IMR-90 (cell line): ENCODE data around the gene GNAZ. TPM values are rescaled to one million over a fixed set of nuclear protein-coding genes. Genes with fewer than 3 reads are reported as not detected.
A peak's percentile ranks its signal among the peaks of the same experiment; 100 is the strongest.

Experiments used
- ATAC-seq: fragments of 200-7000 bp; cut with Tn5 transposase; 2 replicates; pipeline ENCODE4 v1.9.1; 2020; ENCODE audit warnings: low read depth, mild to moderate bottlenecking, moderate library complexity
- BruUV-seq: library from RNA; stranded (reverse); fragments of 400-500 nt; replicated peaks from 2 replicates; lab custom pipeline; 2021; lab: Mats Ljungman, UMichigan
- CTCF ChIA-PET: fragments of 300-600 bp; formaldehyde crosslinking; extraction: SDS; loops from one replicate; lab custom pipeline; 2021; ENCODE audit warnings: antibody characterized with exemption; lab: Yijun Ruan, JAX
- POLR2A ChIA-PET: fragments of 300-600 bp; sonication (Branson Sonifier 250); formaldehyde crosslinking; loops from one replicate; lab custom pipeline; 2022; ENCODE audit warnings: antibody characterized with exemption; ENCODE audit not compliant: unreplicated experiment; lab: Charles Lee
- DNase-seq: peaks from one replicate; pipeline ENCODE4 v3.0.0; 2013
- H2AFZ ChIP-seq: replicated peaks from 2 replicates; pipeline ENCODE3; 2013; ENCODE audit warnings: low read length, mild to moderate bottlenecking; ENCODE audit not compliant: poor library complexity
- H2AK5ac ChIP-seq: 2 replicates; pipeline ENCODE4 v1.6.1; 2013; ENCODE audit warnings: low read depth, low read length, inconsistent platforms
- H2AK9ac ChIP-seq: replicated peaks from 2 replicates; pipeline ENCODE3; 2013; ENCODE audit warnings: mild to moderate bottlenecking, low read depth, low read length, moderate library complexity; ENCODE audit not compliant: poor library complexity
- H2BK120ac ChIP-seq: 2 replicates; pipeline ENCODE4 v1.6.1; 2013; ENCODE audit warnings: low read depth, low read length, inconsistent platforms
- H2BK15ac ChIP-seq: 3 replicates; pipeline ENCODE4 v1.6.1; 2013; ENCODE audit warnings: low read depth, low read length, inconsistent platforms
- H2BK20ac ChIP-seq: 2 replicates; pipeline ENCODE4 v1.6.1; 2013; ENCODE audit warnings: low read depth, mild to moderate bottlenecking, inconsistent platforms, low read length, moderate library complexity
- H2BK5ac ChIP-seq: 2 replicates; pipeline ENCODE4 v1.6.1; 2013; ENCODE audit warnings: mild to moderate bottlenecking, low read depth, low read length, inconsistent platforms; ENCODE audit not compliant: poor library complexity, severe bottlenecking
- H3K14ac ChIP-seq: replicated peaks from 2 replicates; pipeline ENCODE4 v1.6.1; 2013; ENCODE audit warnings: low read depth, low read length, inconsistent platforms
- H3K18ac ChIP-seq: 2 replicates; pipeline ENCODE4 v1.6.1; 2013; ENCODE audit warnings: low read depth, low read length, control low read depth
- H3K23ac ChIP-seq: 2 replicates; pipeline ENCODE4 v1.6.1; 2013; ENCODE audit warnings: low read depth, low read length, inconsistent platforms
- H3K27ac ChIP-seq: 2 replicates; pipeline ENCODE4 v1.5.1; 2013; ENCODE audit warnings: mild to moderate bottlenecking, control low read depth, low read length; ENCODE audit not compliant: insufficient read depth
- H3K27me3 ChIP-seq: 2 replicates; pipeline ENCODE4 v1.6.1; 2013; ENCODE audit warnings: low read length; ENCODE audit not compliant: control insufficient read depth, insufficient read depth
- H3K36me3 ChIP-seq: 2 replicates; pipeline ENCODE4 v1.6.1; 2013; ENCODE audit warnings: low read length, mixed read lengths; ENCODE audit not compliant: control insufficient read depth, insufficient read depth
- H3K4ac ChIP-seq: 2 replicates; pipeline ENCODE4 v1.6.1; 2013; ENCODE audit warnings: low read depth, low read length, inconsistent platforms
- H3K4me1 ChIP-seq: 2 replicates; pipeline ENCODE4 v1.6.1; 2013; ENCODE audit warnings: low read length, mixed read lengths; ENCODE audit not compliant: control insufficient read depth, insufficient read depth
- H3K4me2 ChIP-seq: 2 replicates; pipeline ENCODE4 v1.6.1; 2013; ENCODE audit warnings: low read depth, mild to moderate bottlenecking, control low read depth, low read length, moderate library complexity
- H3K4me3 ChIP-seq: 2 replicates; pipeline ENCODE4 v1.5.1; 2013; ENCODE audit warnings: low read depth, mild to moderate bottlenecking, control low read depth, low read length, moderate library complexity; ENCODE audit not compliant: insufficient read depth
- H3K56ac ChIP-seq: 2 replicates; pipeline ENCODE4 v1.6.1; 2013; ENCODE audit warnings: low read length, inconsistent platforms; ENCODE audit not compliant: insufficient read depth; ENCODE audit errors: extremely low read depth
- H3K79me1 ChIP-seq, 2 experiments: 2 replicates each; pipeline ENCODE4 v1.6.1; 2013; ENCODE audit warnings: low read length in 2 of 2, inconsistent platforms in 1 of 2, low read depth in 1 of 2
- H3K9ac ChIP-seq: 2 replicates; pipeline ENCODE4 v1.6.1; 2013; ENCODE audit warnings: low read depth, low read length, control low read depth
- H3K9me1 ChIP-seq: 2 replicates; pipeline ENCODE4 v1.6.1; 2013; ENCODE audit warnings: low read length, inconsistent platforms; ENCODE audit not compliant: insufficient read depth
- H3K9me3 ChIP-seq: 2 replicates; pipeline ENCODE4 v1.6.1; 2013; ENCODE audit warnings: low read length; ENCODE audit not compliant: control insufficient read depth, insufficient read depth
- H4K20me1 ChIP-seq: 2 replicates; pipeline ENCODE4 v1.6.1; 2013; ENCODE audit warnings: low read length, inconsistent platforms; ENCODE audit not compliant: insufficient read depth
- H4K5ac ChIP-seq: 2 replicates; pipeline ENCODE4 v1.6.1; 2013; ENCODE audit warnings: mild to moderate bottlenecking, low read depth, low read length, control low read depth
- H4K8ac ChIP-seq, 2 experiments: 2 replicates each; pipeline ENCODE4 v1.6.1; 2013; ENCODE audit warnings: low read depth in 2 of 2, low read length in 2 of 2, control low read depth in 1 of 2, inconsistent platforms in 1 of 2
- H4K91ac ChIP-seq: 2 replicates; pipeline ENCODE4 v1.6.1; 2013; ENCODE audit warnings: low read depth, low read length, inconsistent platforms; ENCODE audit not compliant: insufficient read depth
- BHLHE40 ChIP-seq: fragments of 150-350 bp; IDR thresholded peaks from 2 replicates; pipeline ENCODE4 v1.6.1; 2016; ENCODE audit warnings: mild to moderate bottlenecking, low read depth, low read length
- CEBPB ChIP-seq: IDR thresholded peaks from 2 replicates; pipeline ENCODE4 v1.6.1; 2012; ENCODE audit warnings: low read depth, low read length, improper control_type of control experiment
- CTCF ChIP-seq: conservative IDR thresholded peaks from 2 replicates; pipeline ENCODE4 v1.5.1; 2012; ENCODE audit warnings: mild to moderate bottlenecking, low read depth, low read length, improper control_type of control experiment
- ELK1 ChIP-seq: fragments of 150-350 bp; IDR thresholded peaks from 2 replicates; pipeline ENCODE4 v1.6.1; 2016; ENCODE audit warnings: low read depth, mild to moderate bottlenecking, low read length, moderate library complexity, borderline replicate concordance
- FOS ChIP-seq: fragments of 150-350 bp; IDR thresholded peaks from 2 replicates; pipeline ENCODE4 v1.6.1; 2016; ENCODE audit warnings: low read depth, low read length
- MAFK ChIP-seq: IDR thresholded peaks from 2 replicates; pipeline ENCODE4 v1.6.1; 2012; ENCODE audit warnings: low read depth, low read length, improper control_type of control experiment
- MXI1 ChIP-seq: IDR thresholded peaks from 2 replicates; pipeline ENCODE4 v1.6.1; 2012; ENCODE audit warnings: low read depth, mild to moderate bottlenecking, low read length, moderate library complexity, borderline replicate concordance
- NFE2L2 ChIP-seq: fragments of 150-350 bp; IDR thresholded peaks from 2 replicates; pipeline ENCODE4 v1.6.1; 2016; ENCODE audit warnings: low read depth, mild to moderate bottlenecking, low read length
- POLR2A ChIP-seq: IDR thresholded peaks from 2 replicates; pipeline ENCODE4 v1.6.1; 2012; ENCODE audit warnings: mild to moderate bottlenecking, low read depth, low read length
- RAD21 ChIP-seq: IDR thresholded peaks from 2 replicates; pipeline ENCODE4 v1.6.1; 2012; ENCODE audit warnings: low read length, improper control_type of control experiment
- RCOR1 ChIP-seq: IDR thresholded peaks from 2 replicates; pipeline ENCODE4 v1.6.1; 2012; ENCODE audit warnings: mild to moderate bottlenecking, low read length, improper control_type of control experiment; ENCODE audit not compliant: insufficient replicate concordance
- RFX5 ChIP-seq: IDR thresholded peaks from 2 replicates; pipeline ENCODE4 v1.8.0; 2012; ENCODE audit warnings: low read depth, mild to moderate bottlenecking, low read length, moderate library complexity
- SMC3 ChIP-seq: fragments of 150-350 bp; IDR thresholded peaks from 2 replicates; pipeline ENCODE4 v1.6.1; 2016; ENCODE audit warnings: low read depth, mild to moderate bottlenecking, antibody characterized with exemption, low read length, moderate library complexity
- USF2 ChIP-seq: fragments of 150-350 bp; IDR thresholded peaks from 2 replicates; pipeline ENCODE4 v1.6.1; 2017; ENCODE audit warnings: mild to moderate bottlenecking, antibody characterized with exemption, low read length, low read depth
- WGBS, 2 experiments: methylation state at CpG; one replicate each; pipeline versions ENCODE4 v1.1.5 to v1.1.7; 2013; ENCODE audit warnings: missing lambda C conversion rate in 2 of 2; ENCODE audit not compliant: insufficient read length in 1 of 2; ENCODE audit errors: extremely low coverage in 2 of 2; 5-methylcytosine and 5-hydroxymethylcytosine counted together
- dilution Hi-C: fragments of 300-500 bp; cut with HindIII; formaldehyde crosslinking; loops from one replicate; pipeline ENCODE4 v1.14.3; 2018; ENCODE audit warnings: low sequenced_read_pairs; ENCODE audit not compliant: unreplicated experiment
- in situ Hi-C: fragments of 300-500 bp; cut with MboI; formaldehyde crosslinking; loops from 3 replicates; pipeline ENCODE4 v1.14.3; 2019; ENCODE audit warnings: low sequenced_read_pairs, inconsistent platforms, mixed read lengths
- intact Hi-C: fragments of 100-400 bp; cut with micrococcal nuclease; formaldehyde crosslinking; loops from 2 replicates; pipeline ENCODE4 v1.10.0; 2022
- polyA plus RNA-seq, 3 experiments: library from polyadenylated mRNA; depleted of rRNA; stranded (reverse); fragments of >200 nt; gene quantifications; 2 replicates each; pipeline ENCODE4 v1.2.3, GENCODE V29; 2012; ENCODE audit warnings: low replicate concordance in 1 of 3
- total RNA-seq: library from RNA; depleted of rRNA; stranded (reverse); fragments of >200 nt; gene quantifications from 2 replicates; pipeline ENCODE4 v1.2.3, GENCODE V29; 2012

Gene GNAZ
- total and polyA plus RNA-seq, 2 of the 4 experiments (the other 2 are of a cell fraction): 1.5 to 2.5 TPM

GRCh38 chr22:23126165-23127054 is 56.1 kb downstream of the GNAZ start:
- Histone ChIP-seq H3K14ac (no peak overlapping the region), H3K4me3 (no peak overlapping the region), H3K4me1 (peaks cover 3% of the 10 kb centered on the region; the same call in 1 of the 2 replicates), H2BK5ac (no peak overlapping the region), H2BK20ac (no peak overlapping the region), H4K8ac (no peak overlapping the region), H2AK9ac (no peak overlapping the region), H3K23ac (no peak overlapping the region), H3K4me2 (no peak overlapping the region), H2BK120ac (no peak overlapping the region), H3K4ac (no peak overlapping the region), H2BK15ac (no peak overlapping the region), H4K5ac (no peak overlapping the region), H4K91ac (no peak overlapping the region), H3K9me3 (no peaks in the 10 kb centered on the region), H3K27me3 (peaks cover 12% of the 10 kb centered on the region; the same call in 1 of the 2 replicates), H2AFZ (peak overlapping the region; percentile 21), H3K9me1 (no peaks in the 10 kb centered on the region), H3K56ac (no peak overlapping the region), H3K18ac (no peak overlapping the region), H3K79me1 (no peaks in the 10 kb centered on the region), H4K20me1 (no peaks in the 10 kb centered on the region), H2AK5ac (no peak overlapping the region), H3K27ac (no peak overlapping the region), H3K9ac (no peak overlapping the region), H3K36me3 (no peaks in the 10 kb centered on the region)
- DNase-seq (no peak), ATAC-seq (no peak)
- intact Hi-C loops (loop anchor here (5.0 kb wide), 1 partner anchor 279 kb away; no protein-coding TSS in a partner anchor), dilution Hi-C loops (no loop called here), in situ Hi-C loops (loop anchor here (5.0 to 10.0 kb wide), 2 partner anchors 174 to 272 kb away; no protein-coding TSS in a partner anchor)
- POLR2A ChIA-PET: no interaction called here
- BruUV-seq: no TSS peak
- CTCF ChIA-PET: interaction anchor here (3.3 kb wide), 1 partner anchor 167 kb away, joined by 40 read pairs; no protein-coding TSS in a partner anchor
- WGBS, 2 experiments: 80% methylated on average over 1 of the region's 14 CpGs; no CpG with 5 or more reads in 1 of the 2 experiments
- TF ChIP-seq CEBPB (no peak), ELK1 (no peak), MXI1 (no peak), RFX5 (no peak), RCOR1 (no peak), SMC3 (no peak), CTCF (no peak), BHLHE40 (no peak), USF2 (no peak), POLR2A (no peak), MAFK (no peak), RAD21 (no peak), FOS (no peak), NFE2L2 (no peak)
